ENCODE measurements around the gene ASCL2. TPM values are rescaled to one million over a fixed set of nuclear protein-coding genes. Genes with fewer than 3 reads are reported as not detected.

ASCL2 gene
- total RNA-seq, 1 experiment from 2014 or later = 0.35 TPM

GRCh38 chr11:2293984-2294925 lies 23.9 kb upstream of the ASCL2 start:
- DNase-seq = peak; percentile 45

More at GRCh38 chr11:2293984-2294925, 23.9 kb upstream of the ASCL2 start:
- Mint-ChIP-seq H3K4me3 (no peak overlapping the region), H3K4me1 (peaks cover 0 to 10% of the 10 kb centered on the region in 2 experiments; a peak in 3 of 4 replicates), H3K9me3 (no peaks in the 10 kb centered on the region; a peak in 2 of 5 replicates), H3K27ac (no peak overlapping the region), H3K27me3 (ENCODE audit: low read depth) (peaks cover 62% of the 10 kb centered on the region), H3K36me3 (ENCODE audit: insufficient read depth in 1 of 3, low read depth in 3 of 3) (no peaks in the 10 kb centered on the region)
- H3T11ph ChIP-seq (ENCODE audit: low read length) = no peak overlapping the region
- H3K9me3 ChIP-seq (ENCODE audit: control insufficient read depth, low read depth, low read length) = no peaks in the 10 kb centered on the region
- H3K27me3 ChIP-seq (ENCODE audit: insufficient read depth, low read length) = no peaks in the 10 kb centered on the region; the same call in 1 of the 2 replicates
- no peak overlapping the region for H4K5ac ChIP-seq (ENCODE audit: insufficient read length, low read depth, low read length)
- no peaks in the 10 kb centered on the region for H3K79me2 ChIP-seq (ENCODE audit: insufficient read depth, low read length)
- no peak overlapping the region for H4K91ac ChIP-seq (ENCODE audit: insufficient read length, low read depth, low read length)
- H4K8ac ChIP-seq (replicated peaks; ENCODE audit: insufficient read length, low read depth, low read length) = no peak overlapping the region
- no peak overlapping the region for H3K4ac ChIP-seq (ENCODE audit: low read depth, low read length)
- no peaks in the 10 kb centered on the region for H3K4me1 ChIP-seq (ENCODE audit: insufficient read depth, low read length)
- H2AFZ ChIP-seq (ENCODE audit: low read length) = no peak overlapping the region
- H3K18ac ChIP-seq (ENCODE audit: insufficient read length, low read depth, low read length) = no peak overlapping the region
- H2BK12ac ChIP-seq (ENCODE audit: insufficient read length, low read depth, low read length) = no peak overlapping the region
- H3K4me2 ChIP-seq (ENCODE audit: insufficient read depth, insufficient read length, low read length) = no peak overlapping the region
- no peak overlapping the region for H3K27ac ChIP-seq (ENCODE audit: insufficient read length, low read depth, low read length)
- no peak overlapping the region for H2BK15ac ChIP-seq (ENCODE audit: low read depth, low read length)
- no peak overlapping the region for H3K56ac ChIP-seq (ENCODE audit: insufficient read length, low read depth, low read length)
- H3K79me1 ChIP-seq (ENCODE audit: insufficient read depth, low read depth, low read length, poor library complexity, severe bottlenecking) = no peaks in the 10 kb centered on the region
- H2BK5ac ChIP-seq (ENCODE audit: insufficient read length, low read length) = no peak overlapping the region
- no CpG with 5 or more reads among the region's 27 CpGs for WGBS (ENCODE audit: extremely low coverage, insufficient read length, low lambda C conversion rate)
- no peak overlapping the region for H2BK20ac ChIP-seq (ENCODE audit: low read depth, low read length, poor library complexity, severe bottlenecking)
- no peaks in the 10 kb centered on the region for H3K23me2 ChIP-seq (ENCODE audit: insufficient read length, low read depth, low read length, poor library complexity, severe bottlenecking)
- H3K14ac ChIP-seq (ENCODE audit: insufficient read depth, low read length) = no peak overlapping the region; the same call in 1 of the 2 replicates
- peak; percentile 43; the same call in 2 of the 3 replicates for TF ChIP-seq CTCF (conservative IDR thresholded peaks at IDR 0.05)
- no peaks in the 10 kb centered on the region for H4K20me1 ChIP-seq (ENCODE audit: control insufficient read depth, insufficient read depth, insufficient read length)
- no peak overlapping the region for H3K23ac ChIP-seq (ENCODE audit: insufficient read length, low read depth, low read length)
- no peak overlapping the region for H2AK5ac ChIP-seq (ENCODE audit: insufficient read length, low read length)
- no peak overlapping the region for H2BK120ac ChIP-seq (ENCODE audit: low read depth, low read length, poor library complexity, severe bottlenecking)
- H3K9ac ChIP-seq (ENCODE audit: extremely low read depth, insufficient read length, low read length) = no peak overlapping the region

All from H9 (cell line).